ENCODE measurements around the gene PDZK1IP1. TPM values are rescaled to one million over a fixed set of nuclear protein-coding genes. Genes with fewer than 3 reads are reported as not detected.

Gene PDZK1IP1
- total and polyA plus RNA-seq, 2 of the 13 experiments (the other 11 are each of a cell fraction or from before 2014, with no cell fraction given) = 0.24 to 1.6 TPM

- no peak for TF ChIP-seq ATF5 (CRISPR knock-in tag; IDR thresholded peaks at IDR 0.05; ENCODE audit: low read depth)
- TF ChIP-seq ARNT (IDR thresholded peaks at IDR 0.05) = no peak
- 0 out of 2 replicates have a peak, but pooled peaks have one; percentile 10 for TF ChIP-seq KDM1A (CRISPR knock-in tag; IDR thresholded peaks at IDR 0.05)
- TF ChIP-seq ZXDC (CRISPR knock-in tag; IDR thresholded peaks at IDR 0.05) = no peak
- TF ChIP-seq ZBTB21 (CRISPR knock-in tag; IDR thresholded peaks at IDR 0.05) = peak; percentile 78; the same call in 1 of the 2 replicates
- TF ChIP-seq IKZF5 (CRISPR knock-in tag; IDR thresholded peaks at IDR 0.05) = peak; percentile 70; the same call in 1 of the 2 replicates
- no peak for TF ChIP-seq THAP7 (CRISPR knock-in tag; IDR thresholded peaks at IDR 0.05)
- no peak for TF ChIP-seq SRY (CRISPR knock-in tag; IDR thresholded peaks at IDR 0.05)
- TF ChIP-seq STAT5B (CRISPR knock-in tag; IDR thresholded peaks at IDR 0.05) = no peak
- TF ChIP-seq ZNF274 (CRISPR knock-in tag; IDR thresholded peaks at IDR 0.05) = no peak
- TF ChIP-seq FIP1L1 (IDR thresholded peaks at IDR 0.05; ENCODE audit: borderline replicate concordance, insufficient read depth, low read depth, low read length) = no peak
- no peak for TF ChIP-seq ZNF530 (CRISPR knock-in tag; IDR thresholded peaks at IDR 0.05; ENCODE audit: low read depth)
- no peak for TF ChIP-seq TGIF2 (CRISPR knock-in tag; IDR thresholded peaks at IDR 0.05)
- TF ChIP-seq PRDM4 (CRISPR knock-in tag; IDR thresholded peaks at IDR 0.05; ENCODE audit: borderline replicate concordance) = no peak
- no peak for TF ChIP-seq POLR2G (IDR thresholded peaks at IDR 0.05; ENCODE audit: low read depth, low read length)
- peak; percentile 78; the same call in 1 of the 2 replicates for TF ChIP-seq SNAI1 (CRISPR knock-in tag; IDR thresholded peaks at IDR 0.05; ENCODE audit: borderline replicate concordance)
- TF ChIP-seq ZNF788 (CRISPR knock-in tag; IDR thresholded peaks at IDR 0.05; ENCODE audit: borderline replicate concordance) = no peak; the same call in 1 of the 2 replicates
- no peak for TF ChIP-seq TRIM22 (IDR thresholded peaks at IDR 0.05)
- no peak for TF ChIP-seq ZSCAN21 (CRISPR knock-in tag; IDR thresholded peaks at IDR 0.05; ENCODE audit: borderline replicate concordance)
- no peak for TF ChIP-seq ZNF7 (CRISPR knock-in tag; IDR thresholded peaks at IDR 0.05)
These were observed 10.5 kb downstream of the PDZK1IP1 start (continued) for GRCh38 chr1:47179017-47179987.

All from HepG2 (cell line).